ENCODE measurements around the gene BTBD8.

The BTBD8 gene

DNA sequence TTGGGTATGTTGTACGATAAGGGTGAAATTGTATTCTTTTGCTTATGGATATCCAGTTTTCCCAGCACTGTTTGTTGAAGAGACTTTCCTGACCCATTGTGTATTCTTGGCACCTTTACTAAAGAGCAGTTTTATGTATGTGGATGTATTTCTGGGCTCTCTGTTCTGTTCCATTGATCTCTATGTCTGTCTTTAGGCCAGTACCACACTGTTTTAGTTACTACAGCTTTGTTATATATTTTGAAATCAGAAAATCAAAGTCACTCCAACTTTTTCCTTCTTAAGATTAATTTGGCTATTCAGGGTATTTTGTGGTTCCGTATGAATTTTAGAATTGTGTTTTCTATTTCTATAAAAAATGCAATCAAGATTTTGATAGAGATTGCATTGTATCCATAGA, 74.8 kb downstream of the BTBD8 start:
- Histone ChIP-seq H3K36me3 (ENCODE audit: insufficient read depth, low read length) (no peaks in the 10 kb centered on the region), H3K79me2 (ENCODE audit: insufficient read depth, low read length) (no peaks in the 10 kb centered on the region), H3K9me3 (ENCODE audit: insufficient read depth, low read depth, low read length) (0 out of 2 replicates have a peak, but pooled peaks cover 7% of the 10 kb centered on the region), H3K4me3 (ENCODE audit: low read length, poor library complexity, severe bottlenecking) (no peak overlapping the region), H3K27me3 (ENCODE audit: insufficient read depth, low read length, poor library complexity, severe bottlenecking) (no peaks in the 10 kb centered on the region), H4K20me1 (ENCODE audit: insufficient read depth, low read length, poor library complexity, severe bottlenecking) (no peaks in the 10 kb centered on the region), H3K9ac (ENCODE audit: low read depth, low read length, poor library complexity, severe bottlenecking) (no peak overlapping the region), H3K4me2 (ENCODE audit: low read depth, low read length, poor library complexity, severe bottlenecking) (no peak overlapping the region), H2AFZ (ENCODE audit: low read length) (no peak overlapping the region), H3F3A (ENCODE audit: low read depth) (no peaks in the 10 kb centered on the region), H3K4me1 (ENCODE audit: insufficient read depth, low read length, poor library complexity, severe bottlenecking) (no peaks in the 10 kb centered on the region), H3K9me2 (replicated peaks; ENCODE audit: low read depth, low read length) (no peaks in the 10 kb centered on the region)
- TF ChIP-seq EZH2phosphoT487 (IDR thresholded peaks at IDR 0.05; ENCODE audit: borderline replicate concordance) = no peak
- TF ChIP-seq, protein P1, sequence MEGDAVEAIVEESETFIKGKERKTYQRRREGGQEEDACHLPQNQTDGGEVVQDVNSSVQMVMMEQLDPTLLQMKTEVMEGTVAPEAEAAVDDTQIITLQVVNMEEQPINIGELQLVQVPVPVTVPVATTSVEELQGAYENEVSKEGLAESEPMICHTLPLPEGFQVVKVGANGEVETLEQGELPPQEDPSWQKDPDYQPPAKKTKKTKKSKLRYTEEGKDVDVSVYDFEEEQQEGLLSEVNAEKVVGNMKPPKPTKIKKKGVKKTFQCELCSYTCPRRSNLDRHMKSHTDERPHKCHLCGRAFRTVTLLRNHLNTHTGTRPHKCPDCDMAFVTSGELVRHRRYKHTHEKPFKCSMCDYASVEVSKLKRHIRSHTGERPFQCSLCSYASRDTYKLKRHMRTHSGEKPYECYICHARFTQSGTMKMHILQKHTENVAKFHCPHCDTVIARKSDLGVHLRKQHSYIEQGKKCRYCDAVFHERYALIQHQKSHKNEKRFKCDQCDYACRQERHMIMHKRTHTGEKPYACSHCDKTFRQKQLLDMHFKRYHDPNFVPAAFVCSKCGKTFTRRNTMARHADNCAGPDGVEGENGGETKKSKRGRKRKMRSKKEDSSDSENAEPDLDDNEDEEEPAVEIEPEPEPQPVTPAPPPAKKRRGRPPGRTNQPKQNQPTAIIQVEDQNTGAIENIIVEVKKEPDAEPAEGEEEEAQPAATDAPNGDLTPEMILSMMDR (conservative IDR thresholded peaks at IDR 0.05; ENCODE audit: low read length) = no peak

DNA sequence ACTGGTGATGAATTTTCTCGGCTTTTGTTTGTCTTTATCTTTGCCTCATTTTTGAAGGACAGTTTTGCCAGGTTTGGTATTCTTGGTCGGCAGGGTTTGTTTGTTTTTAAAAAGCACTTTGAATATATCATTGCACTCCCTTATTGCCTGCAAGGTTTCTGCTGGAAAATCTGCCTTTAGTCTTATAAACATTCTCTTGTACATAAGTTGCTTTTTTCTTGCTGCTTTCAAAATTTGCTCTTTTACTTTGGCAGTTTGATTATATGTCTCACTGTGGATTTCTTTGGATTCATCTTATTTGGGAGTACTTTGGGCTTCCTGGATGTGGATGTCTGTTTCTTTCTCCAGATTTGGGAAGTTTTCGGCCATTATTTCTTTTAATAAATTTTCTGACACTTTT, 79.4 kb downstream of the BTBD8 start:
- H3K9ac ChIP-seq (ENCODE audit: low read depth, low read length, poor library complexity, severe bottlenecking) = no peak overlapping the region
- no peaks in the 10 kb centered on the region for H4K20me1 ChIP-seq (ENCODE audit: insufficient read depth, low read length, poor library complexity, severe bottlenecking)
- no peak overlapping the region for H2AFZ ChIP-seq (ENCODE audit: low read length)
- no peaks in the 10 kb centered on the region for H3K27me3 ChIP-seq (ENCODE audit: insufficient read depth, low read length, poor library complexity, severe bottlenecking)
- no peaks in the 10 kb centered on the region for H3K79me2 ChIP-seq (ENCODE audit: insufficient read depth, low read length)
- no peaks in the 10 kb centered on the region for H3K4me1 ChIP-seq (ENCODE audit: insufficient read depth, low read length, poor library complexity, severe bottlenecking)
- TF ChIP-seq, protein P1 (conservative IDR thresholded peaks at IDR 0.05; ENCODE audit: low read length) = no peak
- no peak for TF ChIP-seq EZH2phosphoT487 (IDR thresholded peaks at IDR 0.05; ENCODE audit: borderline replicate concordance)
- H3K36me3 ChIP-seq (ENCODE audit: insufficient read depth, low read length) = no peaks in the 10 kb centered on the region
- no peaks in the 10 kb centered on the region for H3F3A ChIP-seq (ENCODE audit: low read depth)
- H3K9me3 ChIP-seq (ENCODE audit: insufficient read depth, low read depth, low read length) = peaks cover 7% of the 10 kb centered on the region; the same call in 1 of the 2 replicates
- no peak overlapping the region for H3K4me3 ChIP-seq (ENCODE audit: low read length, poor library complexity, severe bottlenecking)
- no peak overlapping the region for H3K4me2 ChIP-seq (ENCODE audit: low read depth, low read length, poor library complexity, severe bottlenecking)
- no peaks in the 10 kb centered on the region for H3K9me2 ChIP-seq (replicated peaks; ENCODE audit: low read depth, low read length)

DNA sequence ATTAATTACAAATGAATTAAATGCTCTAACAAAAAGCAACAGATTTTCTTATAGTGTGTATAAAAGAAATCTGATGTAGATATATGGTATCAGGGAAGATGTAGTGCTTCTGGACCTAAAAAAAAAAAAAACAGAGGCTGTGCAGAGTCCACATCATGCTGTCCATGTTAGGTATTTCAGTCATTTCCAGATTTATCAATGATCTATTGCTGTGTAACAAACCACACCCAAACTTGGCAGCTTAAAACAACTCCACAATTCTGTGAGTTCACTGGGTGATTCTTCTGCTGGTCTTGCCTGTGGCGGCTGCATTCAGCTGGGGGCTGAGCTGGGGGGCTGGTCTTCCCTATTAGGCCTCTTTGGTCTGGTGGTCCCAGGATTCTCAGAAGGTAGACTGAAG, 85.2 kb downstream of the BTBD8 start:
- TF ChIP-seq, protein P1 (conservative IDR thresholded peaks at IDR 0.05; ENCODE audit: low read length) = no peak
- no peak for TF ChIP-seq EZH2phosphoT487 (IDR thresholded peaks at IDR 0.05; ENCODE audit: borderline replicate concordance)
- no peaks in the 10 kb centered on the region for H3K79me2 ChIP-seq (ENCODE audit: insufficient read depth, low read length)
- H3K9me2 ChIP-seq (replicated peaks; ENCODE audit: low read depth, low read length) = no peaks in the 10 kb centered on the region
- no peaks in the 10 kb centered on the region for H3F3A ChIP-seq (ENCODE audit: low read depth)
- H3K9ac ChIP-seq (ENCODE audit: low read depth, low read length, poor library complexity, severe bottlenecking) = no peak overlapping the region
- no peak overlapping the region for H2AFZ ChIP-seq (ENCODE audit: low read length)
- no peak overlapping the region for H3K4me2 ChIP-seq (ENCODE audit: low read depth, low read length, poor library complexity, severe bottlenecking)
- no peaks in the 10 kb centered on the region; the same call in 1 of the 2 replicates for H3K9me3 ChIP-seq (ENCODE audit: insufficient read depth, low read depth, low read length)
- no peaks in the 10 kb centered on the region for H3K36me3 ChIP-seq (ENCODE audit: insufficient read depth, low read length)
- H4K20me1 ChIP-seq (ENCODE audit: insufficient read depth, low read length, poor library complexity, severe bottlenecking) = no peaks in the 10 kb centered on the region
- H3K27me3 ChIP-seq (ENCODE audit: insufficient read depth, low read length, poor library complexity, severe bottlenecking) = no peaks in the 10 kb centered on the region
- H3K4me1 ChIP-seq (ENCODE audit: insufficient read depth, low read length, poor library complexity, severe bottlenecking) = no peaks in the 10 kb centered on the region
- no peak overlapping the region for H3K4me3 ChIP-seq (ENCODE audit: low read length, poor library complexity, severe bottlenecking)

Data from Loucy (cell line).